HepG2 (cell line): Measurements from ENCODE around the gene TMEM184B. TPM values are rescaled to one million over a fixed set of nuclear protein-coding genes. Genes with fewer than 3 reads are reported as not detected.

ENCODE experiments used
- AGO1 ChIP-seq: fragments of 200-400 bp; formaldehyde crosslinking; IDR thresholded peaks from 2 replicates; pipeline ENCODE4 v1.6.1; 2017; ENCODE audit warnings: mild to moderate bottlenecking, low read depth, low read length, moderate library complexity; ENCODE audit not compliant: poor library complexity, severe bottlenecking
- CENPX ChIP-seq: sonication (generic); formaldehyde crosslinking; IDR thresholded peaks from 2 replicates; pipeline ENCODE4 v1.9.0; 2021; ENCODE audit warnings: mild to moderate bottlenecking, missing genetic modification reagents, moderate library complexity
- HDAC1 ChIP-seq: sonication (generic); formaldehyde crosslinking; IDR thresholded peaks from 2 replicates; pipeline ENCODE4 v1.5.1; 2020; ENCODE audit warnings: mild to moderate bottlenecking, missing genetic modification reagents
- ISL2 ChIP-seq: sonication (generic); formaldehyde crosslinking; IDR thresholded peaks from 2 replicates; pipeline ENCODE4 v1.5.0; 2020; ENCODE audit warnings: missing genetic modification reagents
- NFKBIZ ChIP-seq: IDR thresholded peaks from 2 replicates; pipeline ENCODE4 v1.6.1; 2018; ENCODE audit warnings: missing genetic modification reagents, missing compliant biosample characterization
- NR1H2 ChIP-seq: sonication (generic); formaldehyde crosslinking; IDR thresholded peaks from 2 replicates; pipeline ENCODE4 v1.8.1; 2022; ENCODE audit warnings: low read depth, missing genetic modification reagents, borderline replicate concordance
- PAXIP1 ChIP-seq: sonication (generic); formaldehyde crosslinking; conservative IDR thresholded peaks from 2 replicates; pipeline ENCODE4 v1.4.0; 2020; ENCODE audit warnings: mild to moderate bottlenecking, missing genetic modification reagents, moderate library complexity
- POLR2G ChIP-seq: fragments of 200-400 bp; formaldehyde crosslinking; IDR thresholded peaks from 2 replicates; pipeline ENCODE4 v1.6.1; 2018; ENCODE audit warnings: mild to moderate bottlenecking, low read depth, low read length, moderate library complexity
- RFX1 ChIP-seq: fragments of 450-650 bp; IDR thresholded peaks from 2 replicates; pipeline ENCODE4 v1.6.1; 2017
- RNF2 ChIP-seq: fragments of 450-650 bp; conservative IDR thresholded peaks from 2 replicates; pipeline ENCODE4 v1.6.1; 2016; ENCODE audit warnings: low read depth
- SAFB2 ChIP-seq: sonication (generic); formaldehyde crosslinking; IDR thresholded peaks from 2 replicates; pipeline ENCODE4 v1.5.1; 2020; ENCODE audit warnings: missing genetic modification reagents, low read depth, mild to moderate bottlenecking, borderline replicate concordance
- TFE3 ChIP-seq: IDR thresholded peaks from 2 replicates; pipeline ENCODE4 v1.6.1; 2016
- THAP9 ChIP-seq: sonication (generic); formaldehyde crosslinking; IDR thresholded peaks from 2 replicates; pipeline ENCODE4; 2020; ENCODE audit warnings: missing genetic modification reagents, mild to moderate bottlenecking, borderline replicate concordance
- ZBTB10 ChIP-seq: sonication (generic); formaldehyde crosslinking; IDR thresholded peaks from 2 replicates; pipeline ENCODE4 v1.4.0; 2020; ENCODE audit warnings: missing genetic modification reagents, borderline replicate concordance
- ZNF143 ChIP-seq: sonication (generic); formaldehyde crosslinking; IDR thresholded peaks from 2 replicates; pipeline ENCODE4 v1.4.0; 2020; ENCODE audit warnings: missing genetic modification reagents
- ZNF180 ChIP-seq: sonication (generic); formaldehyde crosslinking; IDR thresholded peaks from 2 replicates; pipeline ENCODE4 v1.4.0; 2020; ENCODE audit warnings: low read depth, missing genetic modification reagents, borderline replicate concordance
- ZNF264 ChIP-seq: sonication (generic); formaldehyde crosslinking; IDR thresholded peaks from 2 replicates; pipeline ENCODE4 v1.4.0; 2020; ENCODE audit warnings: missing genetic modification reagents
- ZNF746 ChIP-seq: sonication (generic); formaldehyde crosslinking; IDR thresholded peaks from 2 replicates; pipeline ENCODE4 v1.8.0; 2022; ENCODE audit warnings: mild to moderate bottlenecking, missing genetic modification reagents
- polyA plus RNA-seq, 8 experiments: library from polyadenylated mRNA; depleted of rRNA in 3 of 8; stranded (reverse) in 7 of 8; unstranded in 1 of 8; fragments of >200 nt; fragmentation: Illumina TruSeq in 4 of 8; extraction: Trizol in 4 of 8; gene quantifications; 2 replicates each; pipeline versions ENCODE4 v1.2.1 to v1.2.3, GENCODE V29; 2011 to 2016; ENCODE audit warnings: low read depth in 4 of 8, missing spikeins in 1 of 8, mixed read lengths in 1 of 8; ENCODE audit not compliant: insufficient read depth in 1 of 8
- total RNA-seq, 5 experiments: library from RNA; depleted of rRNA; stranded (reverse); fragments of >200 nt; fragmentation: Illumina TruSeq; extraction: Trizol; gene quantifications; 2 replicates each; pipeline ENCODE4 v1.2.3, GENCODE V29; 2016; ENCODE audit warnings: low read depth in 1 of 5

Gene TMEM184B
- total and polyA plus RNA-seq, 2 of the 13 experiments (the other 11 are each of a cell fraction or from before 2014, with no cell fraction given) = 15.9 to 16.0 TPM

- peak; percentile 80 for TF ChIP-seq PAXIP1 (CRISPR knock-in tag)
- TF ChIP-seq NFKBIZ = peak; percentile 100
- no peak for TF ChIP-seq ZNF746 (CRISPR knock-in tag)
- TF ChIP-seq TFE3 (CRISPR knock-in tag) = peak; percentile 62
- peak; percentile 48; the same call in 1 of the 2 replicates for TF ChIP-seq ZNF264 (CRISPR knock-in tag)
- peak; percentile 65; the same call in 1 of the 2 replicates for TF ChIP-seq RNF2
- TF ChIP-seq THAP9 (CRISPR knock-in tag) = peak; percentile 47; the same call in 1 of the 2 replicates
- peak; percentile 84 for TF ChIP-seq AGO1
- TF ChIP-seq CENPX = no peak
- peak; percentile 85; the same call in 1 of the 2 replicates for TF ChIP-seq SAFB2 (CRISPR knock-in tag)
- TF ChIP-seq ZBTB10 (CRISPR knock-in tag) = peak; percentile 86; the same call in 1 of the 2 replicates
- peak; percentile 54; the same call in 1 of the 2 replicates for TF ChIP-seq ZNF143 (CRISPR knock-in tag)
- no peak for TF ChIP-seq ZNF180
- no peak for TF ChIP-seq POLR2G
- no peak for TF ChIP-seq RFX1
- TF ChIP-seq NR1H2 = no peak
- peak; percentile 87 for TF ChIP-seq HDAC1 (CRISPR knock-in tag)
- TF ChIP-seq ISL2 = no peak; the same call in 1 of the 2 replicates
Measured at GRCh38 chr22:38218661-38219622, 53.9 kb downstream of the TMEM184B start (continued).
